AG09309 (cell line): ENCODE measurements around the gene IFNAR1.

Source experiments
- DNase-seq: peaks from one replicate; pipeline ENCODE4 v3.0.0-alpha.2; 2010; ENCODE audit warnings: low read depth
- H3K4me3 ChIP-seq: 2 replicates; pipeline ENCODE4 v1.5.1; 2011; ENCODE audit warnings: mild to moderate bottlenecking, low read depth, low read length, moderate library complexity; ENCODE audit not compliant: control insufficient read depth
- CTCF ChIP-seq: IDR thresholded peaks from 2 replicates; pipeline ENCODE4 v1.5.1; 2011; ENCODE audit warnings: mild to moderate bottlenecking, low read depth, low read length, inconsistent platforms; ENCODE audit not compliant: insufficient read depth, control insufficient read depth; ENCODE audit errors: missing control alignments

IFNAR1 gene

GRCh38 chr21:33364830-33365229 is 40.1 kb downstream of the IFNAR1 start:
- H3K4me3 ChIP-seq, result no peak overlapping the region
- no peak for DNase-seq
- TF ChIP-seq CTCF, result no peak

- DNase-seq, result no peak
- no peak overlapping the region for H3K4me3 ChIP-seq
- no peak for TF ChIP-seq CTCF
Measured at GRCh38 chr21:33367309-33367973, 42.7 kb downstream of the IFNAR1 start.

- no peak overlapping the region for H3K4me3 ChIP-seq
- no peak for TF ChIP-seq CTCF
- no peak for DNase-seq
Measured at GRCh38 chr21:33368124-33368523, 43.4 kb downstream of the IFNAR1 start.

- no peak overlapping the region for H3K4me3 ChIP-seq
- TF ChIP-seq CTCF, result no peak
- no peak for DNase-seq
Measured at GRCh38 chr21:33368576-33368975, 43.8 kb downstream of the IFNAR1 start.

GRCh38 chr21:33369586-33369985 is 44.8 kb downstream of the IFNAR1 start:
- TF ChIP-seq CTCF, result no peak
- DNase-seq, result no peak
- no peak overlapping the region for H3K4me3 ChIP-seq

- H3K4me3 ChIP-seq, result no peak overlapping the region
- no peak for DNase-seq
- TF ChIP-seq CTCF, result no peak
Measured at GRCh38 chr21:33370305-33370704, 45.5 kb downstream of the IFNAR1 start.
